Cardiac muscle cell (in vitro differentiated cells and primary cell): ENCODE data around the gene TNFRSF11A. TPM values are rescaled to one million over a fixed set of nuclear protein-coding genes. Genes with fewer than 3 reads are reported as not detected.

Experiments
- DNase-seq, 2 donors: peaks; one replicate each; pipeline versions ENCODE4 v3.0.0 to v3.0.0-alpha.2; 2010 to 2017; ENCODE audit warnings: low read depth in 1 of 2, low spot score in 1 of 2
- H3K27ac ChIP-seq: fragments of 200-600 bp; sonication (generic); 2 replicates; pipeline ENCODE4 v1.5.1; 2016
- H3K27me3 ChIP-seq: fragments of 200-600 bp; sonication (generic); 2 replicates; pipeline ENCODE4 v1.6.0; 2016; ENCODE audit warnings: control low read depth
- H3K36me3 ChIP-seq: fragments of 200-600 bp; sonication (generic); 2 replicates; pipeline ENCODE4 v1.5.1; 2016; ENCODE audit warnings: control low read depth
- H3K4me1 ChIP-seq: fragments of 200-600 bp; sonication (generic); 2 replicates; pipeline ENCODE4 v1.8.1; 2017; ENCODE audit warnings: low read depth, mild to moderate bottlenecking, mixed run types
- H3K4me3 ChIP-seq: fragments of 200-600 bp; sonication (generic); 2 replicates; pipeline ENCODE4 v1.5.1; 2016; ENCODE audit warnings: mild to moderate bottlenecking
- H3K9me3 ChIP-seq: fragments of 200-600 bp; sonication (generic); 2 replicates; pipeline ENCODE4 v1.5.1; 2017; ENCODE audit warnings: low read depth, mild to moderate bottlenecking, control low read depth
- CTCF ChIP-seq: IDR thresholded peaks from 2 replicates; pipeline ENCODE4 v1.5.1; 2012; ENCODE audit warnings: low read depth, mild to moderate bottlenecking, low read length
- polyA plus RNA-seq: library from polyadenylated mRNA; unstranded; fragments of >200 nt; fragmentation: Nextera tagmentation; extraction: Ambion mirVana; gene quantifications from 2 replicates; pipeline ENCODE4 v1.2.1, GENCODE V29; 2016
- total RNA-seq: library from RNA; depleted of rRNA; stranded (reverse); fragments of >200 nt; gene quantifications from 2 replicates; pipeline ENCODE4 v1.2.3, GENCODE V29; 2016

Gene TNFRSF11A
- total and polyA plus RNA-seq, 2 experiments from 2014 or later, result 0.66 to 1.2 TPM

- peak in 1 of 2 donors; percentile 86 for DNase-seq
- Histone ChIP-seq H3K4me3 (no peak overlapping the region), H3K27ac (no peak overlapping the region), H3K9me3 (no peaks in the 10 kb centered on the region), H3K4me1 (no peaks in the 10 kb centered on the region), H3K27me3 (no peaks in the 10 kb centered on the region), H3K36me3 (peaks cover 16% of the 10 kb centered on the region)
- no peak for TF ChIP-seq CTCF
Measured at GRCh38 chr18:62281684-62282083, 43.4 kb upstream of the TNFRSF11A start.

- H3K4me3 ChIP-seq, result no peak overlapping the region
- no peak for TF ChIP-seq CTCF
- H3K27ac ChIP-seq, result no peak overlapping the region
Measured at GRCh38 chr18:62282188-62282629, 42.9 kb upstream of the TNFRSF11A start.

GRCh38 chr18:62284637-62285036 is 40.5 kb upstream of the TNFRSF11A start:
- Histone ChIP-seq H3K27me3 (no peaks in the 10 kb centered on the region), H3K36me3 (peaks cover 18% of the 10 kb centered on the region), H3K4me1 (no peaks in the 10 kb centered on the region), H3K27ac (no peak overlapping the region), H3K4me3 (no peak overlapping the region), H3K9me3 (no peaks in the 10 kb centered on the region)
- TF ChIP-seq CTCF, result no peak
- DNase-seq, result no peak

More at GRCh38 chr18:62282188-62282629, 42.9 kb upstream of the TNFRSF11A start:
- DNase-seq, result peak in 1 of 2 donors; percentile 82
- H3K9me3 ChIP-seq, result no peaks in the 10 kb centered on the region
- no peaks in the 10 kb centered on the region for H3K27me3 ChIP-seq
- H3K4me1 ChIP-seq, result no peaks in the 10 kb centered on the region
- peaks cover 16% of the 10 kb centered on the region for H3K36me3 ChIP-seq

- no peak for DNase-seq
- Histone ChIP-seq H3K27ac (no peak overlapping the region), H3K36me3 (peaks cover 24% of the 10 kb centered on the region), H3K27me3 (no peaks in the 10 kb centered on the region), H3K9me3 (no peaks in the 10 kb centered on the region), H3K4me3 (no peak overlapping the region), H3K4me1 (no peaks in the 10 kb centered on the region)
- TF ChIP-seq CTCF, result no peak
Measured at GRCh38 chr18:62285281-62285680, 39.8 kb upstream of the TNFRSF11A start.

GRCh38 chr18:62287781-62288664 is 37.1 kb upstream of the TNFRSF11A start:
- Histone ChIP-seq H3K9me3 (no peaks in the 10 kb centered on the region), H3K4me3 (no peak overlapping the region), H3K27ac (no peak overlapping the region), H3K4me1 (no peaks in the 10 kb centered on the region), H3K36me3 (peaks cover 17% of the 10 kb centered on the region), H3K27me3 (no peaks in the 10 kb centered on the region)
- DNase-seq, result no peak
- no peak for TF ChIP-seq CTCF
